Neural cell (in vitro differentiated cells): Measurements from ENCODE around the gene ITGAE. TPM values are rescaled to one million over a fixed set of nuclear protein-coding genes. Genes with fewer than 3 reads are reported as not detected.

Experiments used
- H2AFZ ChIP-seq: fragments of 200-600, 300-800 bp; sonication (generic), shearing (Covaris generic); 2 replicates; pipeline ENCODE4 v1.6.0; 2014; ENCODE audit warnings: low read depth, mild to moderate bottlenecking, antibody characterized with exemption, low read length, moderate library complexity
- H3F3A ChIP-seq: fragments of 200-600 bp; shearing (Covaris generic); 2 replicates; pipeline ENCODE4 v1.6.1; 2016; ENCODE audit warnings: mild to moderate bottlenecking, moderate library complexity, mixed read lengths, antibody characterized with exemption, low read length; ENCODE audit not compliant: insufficient read depth, poor library complexity, severe bottlenecking
- H3K27ac ChIP-seq: fragments of 200-600, 300-800 bp; sonication (generic), shearing (Covaris generic); 2 replicates; pipeline ENCODE4 v1.5.1; 2014; ENCODE audit warnings: mild to moderate bottlenecking, low read length, moderate library complexity
- H3K27me3 ChIP-seq: fragments of 300-800, 200-600 bp; sonication (generic), shearing (Covaris generic); 2 replicates; pipeline ENCODE4 v1.6.0; 2014; ENCODE audit warnings: mild to moderate bottlenecking, low read depth, low read length, moderate library complexity; ENCODE audit not compliant: insufficient read depth
- H3K36me3 ChIP-seq: fragments of 300-800, 200-600 bp; sonication (generic), shearing (Covaris generic); 2 replicates; pipeline ENCODE4 v1.5.1; 2014; ENCODE audit warnings: mild to moderate bottlenecking, antibody characterized with exemption, low read length, moderate library complexity; ENCODE audit not compliant: insufficient read depth
- H3K4me2 ChIP-seq: fragments of 300-800, 200-600 bp; sonication (generic), shearing (Covaris generic); 2 replicates; pipeline ENCODE4 v1.6.0; 2014; ENCODE audit warnings: mild to moderate bottlenecking, low read length
- H3K4me3 ChIP-seq: fragments of 300-800, 200-600 bp; sonication (generic), shearing (Covaris generic); 2 replicates; pipeline ENCODE4 v1.5.1; 2014; ENCODE audit warnings: mild to moderate bottlenecking, low read length, moderate library complexity
- H3K79me2 ChIP-seq: fragments of 200-600 bp; shearing (Covaris generic); replicated peaks from 2 replicates; pipeline ENCODE4 v1.6.0; 2014; ENCODE audit warnings: mild to moderate bottlenecking, low read length, moderate library complexity; ENCODE audit not compliant: insufficient read depth
- H3K9ac ChIP-seq: fragments of 300-800, 200-600 bp; sonication (generic), shearing (Covaris generic); 2 replicates; pipeline ENCODE4 v1.6.1; 2016; ENCODE audit warnings: mild to moderate bottlenecking, low read length, mixed read lengths
- H3K9me2 ChIP-seq: fragments of 200-600 bp; shearing (Covaris generic); 2 replicates; pipeline ENCODE4 v1.6.1; 2016; ENCODE audit warnings: mild to moderate bottlenecking, low read length, mixed read lengths; ENCODE audit not compliant: insufficient read depth
- H3K9me3 ChIP-seq: fragments of 200-600, 300-800 bp; sonication (generic), shearing (Covaris generic); 2 replicates; pipeline ENCODE4 v1.6.1; 2016; ENCODE audit warnings: mild to moderate bottlenecking, mixed run types, low read length, moderate library complexity, mixed read lengths
- H4K20me1 ChIP-seq: fragments of 200-600 bp; shearing (Covaris generic); 2 replicates; pipeline ENCODE4 v1.6.1; 2016; ENCODE audit warnings: mild to moderate bottlenecking, mixed run types; ENCODE audit not compliant: insufficient read depth
- CTCF ChIP-seq: fragments of 450-650 bp; IDR thresholded peaks from 2 replicates; pipeline ENCODE4 v1.5.1; 2014; ENCODE audit warnings: antibody characterized with exemption, mild to moderate bottlenecking, moderate library complexity; ENCODE audit not compliant: poor library complexity, severe bottlenecking
- EP300 ChIP-seq: fragments of 450-650 bp; conservative IDR thresholded peaks from 2 replicates; pipeline ENCODE4 v1.6.1; 2014; ENCODE audit warnings: antibody characterized with exemption, mild to moderate bottlenecking, moderate library complexity; ENCODE audit not compliant: poor library complexity, severe bottlenecking
- EZH2 ChIP-seq: fragments of 200-600, 300-800 bp; shearing (Covaris generic), sonication (generic); IDR thresholded peaks from 2 replicates; pipeline ENCODE4 v1.6.1; 2014; ENCODE audit warnings: antibody characterized with exemption, low read length, borderline replicate concordance, mild to moderate bottlenecking; ENCODE audit not compliant: insufficient read depth, poor library complexity, severe bottlenecking
- MXI1 ChIP-seq: fragments of 450-650 bp; conservative IDR thresholded peaks from 2 replicates; pipeline ENCODE4 v1.6.1; 2014; ENCODE audit warnings: antibody characterized with exemption, mild to moderate bottlenecking; ENCODE audit not compliant: poor library complexity, severe bottlenecking
- POLR2AphosphoS5 ChIP-seq: IDR thresholded peaks from 2 replicates; pipeline ENCODE4 v1.6.1; 2012
- RAD21 ChIP-seq: fragments of 450-650 bp; conservative IDR thresholded peaks from 2 replicates; pipeline ENCODE4 v1.6.1; 2014; ENCODE audit warnings: antibody characterized with exemption, mild to moderate bottlenecking, moderate library complexity
- SMC3 ChIP-seq: fragments of 450-650 bp; conservative IDR thresholded peaks from 2 replicates; pipeline ENCODE4 v1.6.1; 2014; ENCODE audit warnings: antibody characterized with exemption, mild to moderate bottlenecking, moderate library complexity; ENCODE audit not compliant: poor library complexity
- TAF1 ChIP-seq: IDR thresholded peaks from 2 replicates; pipeline ENCODE4 v1.6.1; 2012; ENCODE audit warnings: low read depth
- polyA plus RNA-seq: library from polyadenylated mRNA; depleted of rRNA; stranded (reverse); fragments of >200 nt; gene quantifications from 2 replicates; pipeline ENCODE4 v1.2.3, GENCODE V29; 2014
- TF ChIP-seq, protein P1 (sequence below): IDR thresholded peaks from 2 replicates; pipeline ENCODE4 v1.6.1; 2012; ENCODE audit warnings: borderline replicate concordance

ITGAE gene
- polyA plus RNA-seq, 1 donor from 2014 or later = 169 TPM

- H2AFZ ChIP-seq = no peak overlapping the region
- no peaks in the 10 kb centered on the region for H3K27me3 ChIP-seq
- peaks cover 13% of the 10 kb centered on the region for H3K79me2 ChIP-seq
- no peaks in the 10 kb centered on the region for H3K36me3 ChIP-seq
- no peaks in the 10 kb centered on the region for H3K9me2 ChIP-seq
- peak overlapping the region; percentile 76 for H3K27ac ChIP-seq
- TF ChIP-seq SMC3 (no peak), RAD21 (no peak), TAF1 (no peak), EZH2 (no peak), POLR2AphosphoS5 (no peak), MXI1 (no peak), EP300 (no peak), CTCF (no peak)
- TF ChIP-seq, protein P1, sequence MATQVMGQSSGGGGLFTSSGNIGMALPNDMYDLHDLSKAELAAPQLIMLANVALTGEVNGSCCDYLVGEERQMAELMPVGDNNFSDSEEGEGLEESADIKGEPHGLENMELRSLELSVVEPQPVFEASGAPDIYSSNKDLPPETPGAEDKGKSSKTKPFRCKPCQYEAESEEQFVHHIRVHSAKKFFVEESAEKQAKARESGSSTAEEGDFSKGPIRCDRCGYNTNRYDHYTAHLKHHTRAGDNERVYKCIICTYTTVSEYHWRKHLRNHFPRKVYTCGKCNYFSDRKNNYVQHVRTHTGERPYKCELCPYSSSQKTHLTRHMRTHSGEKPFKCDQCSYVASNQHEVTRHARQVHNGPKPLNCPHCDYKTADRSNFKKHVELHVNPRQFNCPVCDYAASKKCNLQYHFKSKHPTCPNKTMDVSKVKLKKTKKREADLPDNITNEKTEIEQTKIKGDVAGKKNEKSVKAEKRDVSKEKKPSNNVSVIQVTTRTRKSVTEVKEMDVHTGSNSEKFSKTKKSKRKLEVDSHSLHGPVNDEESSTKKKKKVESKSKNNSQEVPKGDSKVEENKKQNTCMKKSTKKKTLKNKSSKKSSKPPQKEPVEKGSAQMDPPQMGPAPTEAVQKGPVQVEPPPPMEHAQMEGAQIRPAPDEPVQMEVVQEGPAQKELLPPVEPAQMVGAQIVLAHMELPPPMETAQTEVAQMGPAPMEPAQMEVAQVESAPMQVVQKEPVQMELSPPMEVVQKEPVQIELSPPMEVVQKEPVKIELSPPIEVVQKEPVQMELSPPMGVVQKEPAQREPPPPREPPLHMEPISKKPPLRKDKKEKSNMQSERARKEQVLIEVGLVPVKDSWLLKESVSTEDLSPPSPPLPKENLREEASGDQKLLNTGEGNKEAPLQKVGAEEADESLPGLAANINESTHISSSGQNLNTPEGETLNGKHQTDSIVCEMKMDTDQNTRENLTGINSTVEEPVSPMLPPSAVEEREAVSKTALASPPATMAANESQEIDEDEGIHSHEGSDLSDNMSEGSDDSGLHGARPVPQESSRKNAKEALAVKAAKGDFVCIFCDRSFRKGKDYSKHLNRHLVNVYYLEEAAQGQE = no peak
- H3K4me2 ChIP-seq = peak overlapping the region; percentile 87
- peak overlapping the region; percentile 86 for H3K9ac ChIP-seq
- H4K20me1 ChIP-seq = no peaks in the 10 kb centered on the region
- no peaks in the 10 kb centered on the region for H3K9me3 ChIP-seq
- H3F3A ChIP-seq = peaks cover 5% of the 10 kb centered on the region
- H3K4me3 ChIP-seq = peak overlapping the region; percentile 78
These were observed 78.3 kb downstream of the ITGAE start for GRCh38 chr17:3722716-3723115.

GRCh38 chr17:3719265-3719664, 81.7 kb downstream of the ITGAE start:
- Histone ChIP-seq H3F3A (peaks cover 5% of the 10 kb centered on the region), H3K36me3 (peaks cover 4% of the 10 kb centered on the region), H3K9me3 (no peaks in the 10 kb centered on the region), H3K27ac (no peak overlapping the region), H3K27me3 (no peaks in the 10 kb centered on the region), H4K20me1 (no peaks in the 10 kb centered on the region), H3K79me2 (peaks cover 10% of the 10 kb centered on the region), H3K9me2 (no peaks in the 10 kb centered on the region), H3K4me2 (no peak overlapping the region), H3K4me3 (no peak overlapping the region), H2AFZ (no peak overlapping the region), H3K9ac (no peak overlapping the region)
- no peak for TF ChIP-seq MXI1
- no peak for TF ChIP-seq EZH2
- TF ChIP-seq TAF1 = no peak
- TF ChIP-seq EP300 = no peak
- TF ChIP-seq RAD21 = no peak
- no peak for TF ChIP-seq POLR2AphosphoS5
- TF ChIP-seq CTCF = no peak
- no peak for TF ChIP-seq SMC3
- TF ChIP-seq, protein P1 = no peak
